GM19452 (cell line): ENCODE data around the gene BCR.
"Not testable (repeated sequence)": the region's sequence is repeated elsewhere in the genome, so short reads cannot be mapped to it uniquely, and the experiment has no call there.

Experiments used
- ATAC-seq: cut with Tn5 transposase; IDR thresholded peaks from one replicate; pipeline ENCODE4 v1.9.1; 2021; ENCODE audit not compliant: unreplicated experiment

BCR gene

GRCh38 chr22:23309261-23309660 lies 129.0 kb downstream of the BCR start:
- ATAC-seq = not testable (repeated sequence)

GRCh38 chr22:23310443-23311097 lies 130.3 kb downstream of the BCR start:
- ATAC-seq = not testable (repeated sequence)

GRCh38 chr22:23311635-23312420 lies 131.5 kb downstream of the BCR start:
- not testable (repeated sequence) for ATAC-seq

- no peak for ATAC-seq
Observed at GRCh38 chr22:23313791-23314567, 133.7 kb downstream of the BCR start.

GRCh38 chr22:23315341-23315917 lies 135.1 kb downstream of the BCR start:
- no peak for ATAC-seq

GRCh38 chr22:23316596-23316995 lies 136.3 kb downstream of the BCR start:
- not testable (repeated sequence) for ATAC-seq

- ATAC-seq = not testable (repeated sequence)
Observed at GRCh38 chr22:23318316-23318715, 138.0 kb downstream of the BCR start.

GRCh38 chr22:23322497-23323080 lies 142.3 kb downstream of the BCR start:
- ATAC-seq = not testable (repeated sequence)

GRCh38 chr22:23323960-23324688 lies 143.8 kb downstream of the BCR start:
- ATAC-seq = not testable (repeated sequence)

- ATAC-seq = no peak
Observed at GRCh38 chr22:23325183-23325582, 144.9 kb downstream of the BCR start.

- not testable (repeated sequence) for ATAC-seq
Observed at GRCh38 chr22:23333822-23334221, 153.5 kb downstream of the BCR start.

- not testable (repeated sequence) for ATAC-seq
Observed at GRCh38 chr22:23337672-23338071, 157.4 kb downstream of the BCR start.

GRCh38 chr22:23341942-23342695 lies 161.8 kb downstream of the BCR start:
- not testable (repeated sequence) for ATAC-seq

- no peak for ATAC-seq
Observed at GRCh38 chr22:23351321-23351720, 171.0 kb downstream of the BCR start.

- ATAC-seq = no peak
Observed at GRCh38 chr22:23353004-23353403, 172.7 kb downstream of the BCR start.

- no peak for ATAC-seq
Observed at GRCh38 chr22:23353696-23354095, 173.4 kb downstream of the BCR start.

GRCh38 chr22:23356094-23356493 lies 175.8 kb downstream of the BCR start:
- no peak for ATAC-seq

GRCh38 chr22:23357053-23357452 lies 176.7 kb downstream of the BCR start:
- ATAC-seq = no peak

- ATAC-seq = no peak
Observed at GRCh38 chr22:23359583-23360123, 179.3 kb downstream of the BCR start.
